HepG2 (cell line): ENCODE data around the gene MYO15A. TPM values are rescaled to one million over a fixed set of nuclear protein-coding genes. Genes with fewer than 3 reads are reported as not detected.

Source experiments
- BCL6 ChIP-seq: IDR thresholded peaks from 2 replicates; pipeline ENCODE4 v1.6.1; 2016; ENCODE audit warnings: missing genetic modification reagents, missing compliant biosample characterization
- FOXA1 ChIP-seq, 2 experiments: fragments of 450-650 bp in 1 of 2; sonication (generic) in 1 of 2; formaldehyde crosslinking in 1 of 2; IDR thresholded peaks; 2 replicates each; pipeline versions ENCODE4 v1.4.0 to v1.6.1; 2016 to 2020; ENCODE audit warnings: missing genetic modification reagents in 1 of 2
- GZF1 ChIP-seq: sonication (generic); formaldehyde crosslinking; IDR thresholded peaks from 2 replicates; pipeline ENCODE4 v1.5.1; 2020; ENCODE audit warnings: mild to moderate bottlenecking, missing genetic modification reagents
- SRF ChIP-seq: IDR thresholded peaks from 2 replicates; pipeline ENCODE4 v1.6.1; 2011; ENCODE audit warnings: mild to moderate bottlenecking, low read depth, low read length, moderate library complexity
- ZNF335 ChIP-seq: sonication (generic); formaldehyde crosslinking; IDR thresholded peaks from 2 replicates; pipeline ENCODE4 v1.4.0; 2020; ENCODE audit warnings: missing genetic modification reagents
- ZNF34 ChIP-seq: sonication (generic); formaldehyde crosslinking; IDR thresholded peaks from 2 replicates; pipeline ENCODE4 v1.4.0; 2020; ENCODE audit warnings: mild to moderate bottlenecking, missing genetic modification reagents, borderline replicate concordance
- polyA plus RNA-seq, 8 experiments: library from polyadenylated mRNA; depleted of rRNA in 3 of 8; stranded (reverse) in 7 of 8; unstranded in 1 of 8; fragments of >200 nt; fragmentation: Illumina TruSeq in 4 of 8; extraction: Trizol in 4 of 8; gene quantifications; 2 replicates each; pipeline versions ENCODE4 v1.2.1 to v1.2.3, GENCODE V29; 2011 to 2016; ENCODE audit warnings: low read depth in 4 of 8, missing spikeins in 1 of 8, mixed read lengths in 1 of 8; ENCODE audit not compliant: insufficient read depth in 1 of 8
- total RNA-seq, 5 experiments: library from RNA; depleted of rRNA; stranded (reverse); fragments of >200 nt; fragmentation: Illumina TruSeq; extraction: Trizol; gene quantifications; 2 replicates each; pipeline ENCODE4 v1.2.3, GENCODE V29; 2016; ENCODE audit warnings: low read depth in 1 of 5
- TF ChIP-seq, protein P1 (sequence below): sonication (generic); formaldehyde crosslinking; IDR thresholded peaks from 2 replicates; pipeline ENCODE4 v1.8.1; 2023; ENCODE audit warnings: mild to moderate bottlenecking, inconsistent platforms, moderate library complexity, missing genetic modification reagents, borderline replicate concordance
- TF ChIP-seq, protein P2 (sequence below): IDR thresholded peaks from 2 replicates; pipeline ENCODE4 v1.6.1; 2012; ENCODE audit warnings: low read length, improper control_type of control experiment
- TF ChIP-seq, protein P3 (sequence below): sonication (generic); formaldehyde crosslinking; IDR thresholded peaks from 2 replicates; pipeline ENCODE4 v1.4.0; 2020; ENCODE audit warnings: missing genetic modification reagents
- TF ChIP-seq, protein P4 (sequence below): sonication (generic); formaldehyde crosslinking; IDR thresholded peaks from 2 replicates; pipeline ENCODE4 v1.4.0; 2020; ENCODE audit warnings: missing genetic modification reagents
- TF ChIP-seq, protein P5 (sequence below): sonication (generic); formaldehyde crosslinking; IDR thresholded peaks from 2 replicates; pipeline ENCODE4 v1.8.0; 2022; ENCODE audit warnings: mild to moderate bottlenecking, missing genetic modification reagents, moderate library complexity

Gene MYO15A
- total and polyA plus RNA-seq, 2 of the 13 experiments (the other 11 are each of a cell fraction or from before 2014, with no cell fraction given) = 0.07 to 0.20 TPM

DNA sequence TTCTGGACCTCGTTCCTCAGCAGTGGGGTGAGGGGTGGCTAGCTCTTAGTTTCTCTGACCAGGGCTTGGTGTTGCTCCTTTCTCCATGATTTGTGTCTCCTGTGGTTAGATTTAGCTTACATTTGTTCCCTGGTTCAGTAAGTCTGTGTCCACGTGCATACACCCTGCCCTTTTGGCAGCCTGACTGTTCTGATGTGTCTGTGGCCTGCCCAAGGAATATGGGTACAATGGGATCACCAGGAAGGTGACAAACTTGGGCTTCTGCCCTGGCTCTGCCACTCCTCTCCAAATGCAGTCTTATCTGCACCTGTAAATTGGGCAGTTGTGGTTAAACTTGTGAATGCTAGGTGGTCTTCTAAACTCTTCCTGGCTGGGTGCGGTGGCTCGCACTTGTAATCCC lies 92.6 kb downstream of the MYO15A start (continued):
- TF ChIP-seq, protein P1, sequence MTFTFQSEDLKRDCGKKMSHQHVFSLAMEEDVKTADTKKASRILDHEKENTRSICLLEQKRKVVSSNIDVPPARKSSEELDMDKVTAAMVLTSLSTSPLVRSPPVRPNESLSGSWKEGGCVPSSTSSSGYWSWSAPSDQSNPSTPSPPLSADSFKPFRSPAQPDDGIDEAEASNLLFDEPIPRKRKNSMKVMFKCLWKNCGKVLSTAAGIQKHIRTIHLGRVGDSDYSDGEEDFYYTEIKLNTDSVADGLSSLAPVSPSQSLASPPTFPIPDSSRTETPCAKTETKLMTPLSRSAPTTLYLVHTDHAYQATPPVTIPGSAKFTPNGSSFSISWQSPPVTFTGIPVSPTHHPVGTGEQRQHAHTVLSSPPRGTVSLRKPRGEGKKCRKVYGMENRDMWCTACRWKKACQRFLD (CRISPR knock-in tag) = no peak
- TF ChIP-seq, protein P2, sequence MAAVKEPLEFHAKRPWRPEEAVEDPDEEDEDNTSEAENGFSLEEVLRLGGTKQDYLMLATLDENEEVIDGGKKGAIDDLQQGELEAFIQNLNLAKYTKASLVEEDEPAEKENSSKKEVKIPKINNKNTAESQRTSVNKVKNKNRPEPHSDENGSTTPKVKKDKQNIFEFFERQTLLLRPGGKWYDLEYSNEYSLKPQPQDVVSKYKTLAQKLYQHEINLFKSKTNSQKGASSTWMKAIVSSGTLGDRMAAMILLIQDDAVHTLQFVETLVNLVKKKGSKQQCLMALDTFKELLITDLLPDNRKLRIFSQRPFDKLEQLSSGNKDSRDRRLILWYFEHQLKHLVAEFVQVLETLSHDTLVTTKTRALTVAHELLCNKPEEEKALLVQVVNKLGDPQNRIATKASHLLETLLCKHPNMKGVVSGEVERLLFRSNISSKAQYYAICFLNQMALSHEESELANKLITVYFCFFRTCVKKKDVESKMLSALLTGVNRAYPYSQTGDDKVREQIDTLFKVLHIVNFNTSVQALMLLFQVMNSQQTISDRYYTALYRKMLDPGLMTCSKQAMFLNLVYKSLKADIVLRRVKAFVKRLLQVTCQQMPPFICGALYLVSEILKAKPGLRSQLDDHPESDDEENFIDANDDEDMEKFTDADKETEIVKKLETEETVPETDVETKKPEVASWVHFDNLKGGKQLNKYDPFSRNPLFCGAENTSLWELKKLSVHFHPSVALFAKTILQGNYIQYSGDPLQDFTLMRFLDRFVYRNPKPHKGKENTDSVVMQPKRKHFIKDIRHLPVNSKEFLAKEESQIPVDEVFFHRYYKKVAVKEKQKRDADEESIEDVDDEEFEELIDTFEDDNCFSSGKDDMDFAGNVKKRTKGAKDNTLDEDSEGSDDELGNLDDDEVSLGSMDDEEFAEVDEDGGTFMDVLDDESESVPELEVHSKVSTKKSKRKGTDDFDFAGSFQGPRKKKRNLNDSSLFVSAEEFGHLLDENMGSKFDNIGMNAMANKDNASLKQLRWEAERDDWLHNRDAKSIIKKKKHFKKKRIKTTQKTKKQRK = no peak
- TF ChIP-seq, protein P3, sequence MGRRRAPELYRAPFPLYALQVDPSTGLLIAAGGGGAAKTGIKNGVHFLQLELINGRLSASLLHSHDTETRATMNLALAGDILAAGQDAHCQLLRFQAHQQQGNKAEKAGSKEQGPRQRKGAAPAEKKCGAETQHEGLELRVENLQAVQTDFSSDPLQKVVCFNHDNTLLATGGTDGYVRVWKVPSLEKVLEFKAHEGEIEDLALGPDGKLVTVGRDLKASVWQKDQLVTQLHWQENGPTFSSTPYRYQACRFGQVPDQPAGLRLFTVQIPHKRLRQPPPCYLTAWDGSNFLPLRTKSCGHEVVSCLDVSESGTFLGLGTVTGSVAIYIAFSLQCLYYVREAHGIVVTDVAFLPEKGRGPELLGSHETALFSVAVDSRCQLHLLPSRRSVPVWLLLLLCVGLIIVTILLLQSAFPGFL (CRISPR knock-in tag) = no peak
- TF ChIP-seq SRF (no peak), ZNF335 (CRISPR knock-in tag) (no peak), ZNF34 (CRISPR knock-in tag) (no peak), BCL6 (no peak), FOXA1 (IDR thresholded peaks at IDR 0.05) (no peak), FOXA1 (CRISPR knock-in tag; IDR thresholded peaks at IDR 0.05) (no peak), GZF1 (CRISPR knock-in tag) (no peak)
- TF ChIP-seq, protein P4, sequence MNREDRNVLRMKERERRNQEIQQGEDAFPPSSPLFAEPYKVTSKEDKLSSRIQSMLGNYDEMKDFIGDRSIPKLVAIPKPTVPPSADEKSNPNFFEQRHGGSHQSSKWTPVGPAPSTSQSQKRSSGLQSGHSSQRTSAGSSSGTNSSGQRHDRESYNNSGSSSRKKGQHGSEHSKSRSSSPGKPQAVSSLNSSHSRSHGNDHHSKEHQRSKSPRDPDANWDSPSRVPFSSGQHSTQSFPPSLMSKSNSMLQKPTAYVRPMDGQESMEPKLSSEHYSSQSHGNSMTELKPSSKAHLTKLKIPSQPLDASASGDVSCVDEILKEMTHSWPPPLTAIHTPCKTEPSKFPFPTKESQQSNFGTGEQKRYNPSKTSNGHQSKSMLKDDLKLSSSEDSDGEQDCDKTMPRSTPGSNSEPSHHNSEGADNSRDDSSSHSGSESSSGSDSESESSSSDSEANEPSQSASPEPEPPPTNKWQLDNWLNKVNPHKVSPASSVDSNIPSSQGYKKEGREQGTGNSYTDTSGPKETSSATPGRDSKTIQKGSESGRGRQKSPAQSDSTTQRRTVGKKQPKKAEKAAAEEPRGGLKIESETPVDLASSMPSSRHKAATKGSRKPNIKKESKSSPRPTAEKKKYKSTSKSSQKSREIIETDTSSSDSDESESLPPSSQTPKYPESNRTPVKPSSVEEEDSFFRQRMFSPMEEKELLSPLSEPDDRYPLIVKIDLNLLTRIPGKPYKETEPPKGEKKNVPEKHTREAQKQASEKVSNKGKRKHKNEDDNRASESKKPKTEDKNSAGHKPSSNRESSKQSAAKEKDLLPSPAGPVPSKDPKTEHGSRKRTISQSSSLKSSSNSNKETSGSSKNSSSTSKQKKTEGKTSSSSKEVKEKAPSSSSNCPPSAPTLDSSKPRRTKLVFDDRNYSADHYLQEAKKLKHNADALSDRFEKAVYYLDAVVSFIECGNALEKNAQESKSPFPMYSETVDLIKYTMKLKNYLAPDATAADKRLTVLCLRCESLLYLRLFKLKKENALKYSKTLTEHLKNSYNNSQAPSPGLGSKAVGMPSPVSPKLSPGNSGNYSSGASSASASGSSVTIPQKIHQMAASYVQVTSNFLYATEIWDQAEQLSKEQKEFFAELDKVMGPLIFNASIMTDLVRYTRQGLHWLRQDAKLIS (CRISPR knock-in tag) = no peak
- TF ChIP-seq, protein P5, sequence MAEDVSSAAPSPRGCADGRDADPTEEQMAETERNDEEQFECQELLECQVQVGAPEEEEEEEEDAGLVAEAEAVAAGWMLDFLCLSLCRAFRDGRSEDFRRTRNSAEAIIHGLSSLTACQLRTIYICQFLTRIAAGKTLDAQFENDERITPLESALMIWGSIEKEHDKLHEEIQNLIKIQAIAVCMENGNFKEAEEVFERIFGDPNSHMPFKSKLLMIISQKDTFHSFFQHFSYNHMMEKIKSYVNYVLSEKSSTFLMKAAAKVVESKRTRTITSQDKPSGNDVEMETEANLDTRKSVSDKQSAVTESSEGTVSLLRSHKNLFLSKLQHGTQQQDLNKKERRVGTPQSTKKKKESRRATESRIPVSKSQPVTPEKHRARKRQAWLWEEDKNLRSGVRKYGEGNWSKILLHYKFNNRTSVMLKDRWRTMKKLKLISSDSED (CRISPR knock-in tag) = no peak
